Prostate gland (tissue), 2 donors: ENCODE results near the gene ATXN10. TPM values are rescaled to one million over a fixed set of nuclear protein-coding genes. Genes with fewer than 3 reads are reported as not detected.

Source experiments
- DNase-seq: peaks from one replicate; pipeline ENCODE4 v3.0.0-alpha.2; 2019; ENCODE audit warnings: low spot score
- H3K27ac ChIP-seq, 2 donors: fragments of 200-600 bp; sonication (generic); 2 replicates each; pipeline ENCODE4 v1.5.1; 2017 to 2019
- H3K27me3 ChIP-seq: fragments of 200-600 bp; sonication (generic); replicated peaks from 2 replicates; pipeline ENCODE4 v1.5.1; 2019; ENCODE audit not compliant: insufficient read depth
- H3K36me3 ChIP-seq, 2 donors: fragments of 200-600 bp; sonication (generic); 1 replicate in 1 of 2; 2 replicates in 1 of 2; pipeline versions ENCODE4 v1.5.1 to v1.8.1; 2017 to 2019
- H3K4me1 ChIP-seq: fragments of 200-600 bp; sonication (generic); replicated peaks from 2 replicates; pipeline ENCODE4 v1.5.1; 2019
- H3K4me3 ChIP-seq, 2 donors: fragments of 200-600 bp; sonication (generic); 2 replicates each; pipeline ENCODE4 v1.5.1; 2017 to 2019
- H3K9me3 ChIP-seq: fragments of 200-600 bp; sonication (generic); 2 replicates; pipeline ENCODE4 v1.5.1; 2017
- CTCF ChIP-seq, 4 experiments: fragments of 200-600 bp in 2 of 4; fragments of 450-650 bp in 2 of 4; sonication (generic) in 2 of 4; IDR thresholded peaks; 1 replicate in 3 of 4; 2 replicates in 1 of 4; pipeline ENCODE4 v1.5.1; 2016 to 2019; ENCODE audit warnings: antibody characterized with exemption in 4 of 4, mild to moderate bottlenecking in 2 of 4, moderate library complexity in 2 of 4
- POLR2A ChIP-seq: fragments of 450-650 bp; IDR thresholded peaks from one replicate; pipeline ENCODE4 v1.6.1; 2016; ENCODE audit warnings: antibody characterized with exemption, mild to moderate bottlenecking
- POLR2AphosphoS5 ChIP-seq: sonication (generic); formaldehyde crosslinking; IDR thresholded peaks from one replicate; pipeline ENCODE4 v1.6.1; 2017; ENCODE audit warnings: antibody characterized with exemption
- WGBS: methylation state at CpG from one replicate; pipeline ENCODE4 v1.1.5; 2018; 5-methylcytosine and 5-hydroxymethylcytosine counted together
- intact Hi-C: fragments of 100-400 bp; cut with DNase I; formaldehyde crosslinking; loops from one replicate; pipeline ENCODE4 v1.14.2; 2022
- microRNA-seq: library from miRNA; unstranded; fragments of <30 nt; microRNA quantifications from one replicate; pipeline ENCODE4, GENCODE V29; 2016
- small RNA-seq, 2 donors: library from RNA; depleted of rRNA; stranded (forward); fragments of <200 nt; gene quantifications; one replicate each; pipeline ENCODE3, GENCODE V24; 2016
- total RNA-seq, 2 donors: library from RNA; depleted of rRNA; stranded (reverse); fragments of >200 nt; gene quantifications; one replicate each; pipeline ENCODE4 v1.1.0, GENCODE V29; 2016

The ATXN10 gene
- total RNA-seq, 2 donors from 2014 or later = 125 to 148 TPM

DNA sequence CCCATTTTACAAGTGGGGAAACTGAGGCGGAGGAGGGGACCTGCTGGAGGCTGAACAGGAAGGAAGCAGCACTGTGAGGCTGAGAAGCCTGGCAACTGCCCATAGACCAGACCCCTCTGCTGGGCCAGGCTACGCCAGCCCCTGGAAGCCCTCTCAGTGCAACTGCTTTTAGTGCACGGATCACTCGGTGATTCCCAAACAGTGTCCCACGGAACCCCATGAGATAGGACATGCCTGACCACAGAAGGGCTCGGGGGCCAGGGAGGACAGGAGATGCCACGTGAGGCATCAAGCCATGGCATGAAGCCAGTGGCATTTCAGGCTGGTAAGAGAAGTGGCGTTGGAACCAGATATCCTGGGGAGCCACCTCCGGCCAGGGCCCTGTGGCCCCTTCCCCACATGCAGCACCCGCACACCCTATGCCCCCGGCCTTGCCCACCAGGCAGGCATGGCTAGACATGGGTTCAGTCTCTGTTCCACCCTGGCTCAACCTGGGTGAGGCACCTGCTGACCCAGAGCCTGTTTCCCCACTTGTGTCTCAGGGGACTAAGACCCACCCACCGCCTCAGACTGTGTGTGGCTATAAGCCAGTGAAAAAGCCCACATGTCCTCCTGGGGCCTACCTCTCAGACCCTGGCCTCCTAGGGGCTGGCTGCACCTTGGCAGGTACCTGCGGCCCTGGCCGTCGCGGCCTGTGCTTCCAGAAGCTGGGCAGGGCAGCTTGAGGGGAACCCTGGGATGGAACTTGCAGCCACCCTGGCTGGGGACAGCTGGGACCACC is 221.2 kb downstream of the ATXN10 start:
- Histone ChIP-seq H3K4me3 (no peak overlapping the region), H3K4me1 (peaks cover 15% of the 10 kb centered on the region), H3K36me3 (no peaks in the 10 kb centered on the region), H3K27ac (no peak overlapping the region), H3K9me3 (no peaks in the 10 kb centered on the region), H3K27me3 (no peaks in the 10 kb centered on the region)
- intact Hi-C loops = no loop called here
- 82% methylated on average over 16 of the region's 16 CpGs for WGBS
- no peak for DNase-seq
- no peak for TF ChIP-seq POLR2A
- TF ChIP-seq CTCF (IDR thresholded peaks at IDR 0.05) = no peak
- no peak for TF ChIP-seq POLR2AphosphoS5

DNA sequence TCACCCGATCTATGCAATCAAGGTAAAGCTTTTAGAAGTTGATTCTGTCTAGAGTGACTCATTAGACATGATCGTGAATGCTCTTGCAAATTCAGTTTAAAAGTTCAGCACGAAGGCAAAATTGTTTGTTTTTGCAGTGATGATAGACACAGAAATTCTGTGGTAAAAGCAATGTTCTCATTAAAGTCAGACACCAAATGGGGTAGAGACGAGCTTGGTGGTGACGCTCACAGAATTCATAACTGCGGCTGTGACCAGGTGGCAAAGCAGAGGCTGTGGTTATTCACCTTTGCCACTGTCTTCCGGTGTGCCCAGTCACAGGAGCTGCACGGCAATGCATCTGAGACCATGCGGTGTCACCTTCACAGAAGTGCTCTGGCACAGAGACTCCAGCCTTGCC is 221.9 kb downstream of the ATXN10 start:
- TF ChIP-seq CTCF (IDR thresholded peaks at IDR 0.05) (no peak), POLR2AphosphoS5 (no peak), POLR2A (no peak)
- Histone ChIP-seq H3K27me3 (no peaks in the 10 kb centered on the region), H3K4me3 (no peak overlapping the region), H3K9me3 (no peaks in the 10 kb centered on the region), H3K4me1 (peaks cover 15% of the 10 kb centered on the region), H3K27ac (no peak overlapping the region), H3K36me3 (no peaks in the 10 kb centered on the region)
- intact Hi-C loops = no loop called here
- WGBS = 76% methylated on average over 9 of the region's 9 CpGs
- DNase-seq = no peak

Small RNA genes within 50 kb of the gene (microRNA-seq; reads per million reads assigned to microRNA genes)
- gene MIR4762 = not detected

Small RNA genes within 50 kb of the gene (small RNA-seq; reads per million reads assigned to genes)
- gene MIR4762 = 0 reads per million in 2 donors
- gene RNU6-1161P = 0 reads per million in 2 donors

Other genes starting within 250 kb of the ATXN10 start
- gene FBLN1, start 169.0 kb upstream of the ATXN10 start, total RNA-seq = 100 to 1,000 TPM; 125 to 144 TPM